Activated naive CD8-positive, alpha-beta T cell (primary cell): ENCODE results near the gene PTPRN2.

Experiments
- H3K27ac Mint-ChIP-seq: one replicate; pipeline ENCODE4 v1.8.0; 2021; ENCODE audit warnings: mixed read lengths
- H3K27me3 Mint-ChIP-seq: one replicate; pipeline ENCODE4 v1.8.0; 2021; ENCODE audit warnings: mixed read lengths
- H3K36me3 Mint-ChIP-seq: one replicate; pipeline ENCODE4 v1.8.0; 2021; ENCODE audit warnings: mixed read lengths
- H3K4me1 Mint-ChIP-seq: one replicate; pipeline ENCODE4 v1.8.0; 2021; ENCODE audit warnings: low read depth, mixed read lengths
- H3K4me3 Mint-ChIP-seq: one replicate; pipeline ENCODE4 v1.8.0; 2021; ENCODE audit warnings: mild to moderate bottlenecking, mixed read lengths
- H3K9me3 Mint-ChIP-seq: one replicate; pipeline ENCODE4 v1.8.0; 2021; ENCODE audit warnings: low read depth, mixed read lengths

The PTPRN2 gene

GRCh38 chr7:157612009-157612663 lies 975.5 kb downstream of the PTPRN2 start:
- peak overlapping the region; percentile 50 for H3K27ac Mint-ChIP-seq
- no peaks in the 10 kb centered on the region for H3K9me3 Mint-ChIP-seq
- H3K36me3 Mint-ChIP-seq: no peaks in the 10 kb centered on the region
- peak overlapping the region; percentile 85 for H3K4me3 Mint-ChIP-seq
- H3K27me3 Mint-ChIP-seq: no peaks in the 10 kb centered on the region
- peaks cover 8% of the 10 kb centered on the region for H3K4me1 Mint-ChIP-seq

GRCh38 chr7:157611341-157611740 lies 976.3 kb downstream of the PTPRN2 start:
- Mint-ChIP-seq H3K4me3 (peak overlapping the region; percentile 57), H3K27ac (no peak overlapping the region), H3K27me3 (no peaks in the 10 kb centered on the region), H3K36me3 (no peaks in the 10 kb centered on the region), H3K4me1 (peaks cover 8% of the 10 kb centered on the region), H3K9me3 (no peaks in the 10 kb centered on the region)

- no peaks in the 10 kb centered on the region for H3K36me3 Mint-ChIP-seq
- H3K4me3 Mint-ChIP-seq: no peak overlapping the region
- H3K4me1 Mint-ChIP-seq: peaks cover 8% of the 10 kb centered on the region
- H3K27ac Mint-ChIP-seq: no peak overlapping the region
- no peaks in the 10 kb centered on the region for H3K27me3 Mint-ChIP-seq
- no peaks in the 10 kb centered on the region for H3K9me3 Mint-ChIP-seq
These were observed 976.8 kb downstream of the PTPRN2 start for GRCh38 chr7:157610671-157611295.

- Mint-ChIP-seq H3K4me1 (peaks cover 8% of the 10 kb centered on the region), H3K27me3 (no peaks in the 10 kb centered on the region), H3K36me3 (no peaks in the 10 kb centered on the region), H3K9me3 (no peaks in the 10 kb centered on the region), H3K27ac (no peak overlapping the region), H3K4me3 (no peak overlapping the region)
These were observed 977.5 kb downstream of the PTPRN2 start for GRCh38 chr7:157609932-157610640.

GRCh38 chr7:157609516-157609915 lies 978.1 kb downstream of the PTPRN2 start:
- H3K27me3 Mint-ChIP-seq: no peaks in the 10 kb centered on the region
- no peak overlapping the region for H3K4me3 Mint-ChIP-seq
- no peaks in the 10 kb centered on the region for H3K9me3 Mint-ChIP-seq
- H3K4me1 Mint-ChIP-seq: peaks cover 8% of the 10 kb centered on the region
- no peak overlapping the region for H3K27ac Mint-ChIP-seq
- no peaks in the 10 kb centered on the region for H3K36me3 Mint-ChIP-seq

- H3K4me1 Mint-ChIP-seq: peaks cover 2% of the 10 kb centered on the region
- no peaks in the 10 kb centered on the region for H3K9me3 Mint-ChIP-seq
- H3K27me3 Mint-ChIP-seq: peaks cover 1% of the 10 kb centered on the region
- H3K4me3 Mint-ChIP-seq: no peak overlapping the region
- H3K36me3 Mint-ChIP-seq: no peaks in the 10 kb centered on the region
- no peak overlapping the region for H3K27ac Mint-ChIP-seq
These were observed 980.4 kb downstream of the PTPRN2 start for GRCh38 chr7:157607218-157607617.

- Mint-ChIP-seq H3K4me1 (no peaks in the 10 kb centered on the region), H3K27me3 (peaks cover 1% of the 10 kb centered on the region), H3K9me3 (no peaks in the 10 kb centered on the region), H3K4me3 (no peak overlapping the region), H3K27ac (no peak overlapping the region), H3K36me3 (no peaks in the 10 kb centered on the region)
These were observed 981.5 kb downstream of the PTPRN2 start for GRCh38 chr7:157606140-157606539.

- H3K27me3 Mint-ChIP-seq: peaks cover 1% of the 10 kb centered on the region
- no peak overlapping the region for H3K27ac Mint-ChIP-seq
- no peaks in the 10 kb centered on the region for H3K9me3 Mint-ChIP-seq
- no peak overlapping the region for H3K4me3 Mint-ChIP-seq
- no peaks in the 10 kb centered on the region for H3K4me1 Mint-ChIP-seq
- H3K36me3 Mint-ChIP-seq: no peaks in the 10 kb centered on the region
These were observed 982.0 kb downstream of the PTPRN2 start for GRCh38 chr7:157605638-157606037.

- Mint-ChIP-seq H3K27ac (no peak overlapping the region), H3K4me3 (no peak overlapping the region), H3K9me3 (no peaks in the 10 kb centered on the region), H3K4me1 (no peaks in the 10 kb centered on the region), H3K27me3 (peaks cover 1% of the 10 kb centered on the region), H3K36me3 (no peaks in the 10 kb centered on the region)
These were observed 982.8 kb downstream of the PTPRN2 start for GRCh38 chr7:157604661-157605381.

GRCh38 chr7:157603716-157604115 lies 983.9 kb downstream of the PTPRN2 start:
- Mint-ChIP-seq H3K27ac (no peak overlapping the region), H3K36me3 (no peaks in the 10 kb centered on the region), H3K27me3 (peaks cover 1% of the 10 kb centered on the region), H3K4me3 (no peak overlapping the region), H3K4me1 (no peaks in the 10 kb centered on the region), H3K9me3 (no peaks in the 10 kb centered on the region)

GRCh38 chr7:157603005-157603404 lies 984.6 kb downstream of the PTPRN2 start:
- Mint-ChIP-seq H3K4me3 (no peak overlapping the region), H3K9me3 (no peaks in the 10 kb centered on the region), H3K27ac (no peak overlapping the region), H3K36me3 (no peaks in the 10 kb centered on the region), H3K27me3 (peaks cover 1% of the 10 kb centered on the region), H3K4me1 (no peaks in the 10 kb centered on the region)

GRCh38 chr7:157602581-157602980 lies 985.0 kb downstream of the PTPRN2 start:
- Mint-ChIP-seq H3K27ac (no peak overlapping the region), H3K4me3 (no peak overlapping the region), H3K27me3 (peaks cover 1% of the 10 kb centered on the region), H3K36me3 (no peaks in the 10 kb centered on the region), H3K9me3 (no peaks in the 10 kb centered on the region), H3K4me1 (peaks cover 2% of the 10 kb centered on the region)

GRCh38 chr7:157602156-157602555 lies 985.5 kb downstream of the PTPRN2 start:
- Mint-ChIP-seq H3K27me3 (peaks cover 1% of the 10 kb centered on the region), H3K36me3 (no peaks in the 10 kb centered on the region), H3K9me3 (no peaks in the 10 kb centered on the region)

GRCh38 chr7:157601530-157601929 lies 986.1 kb downstream of the PTPRN2 start:
- Mint-ChIP-seq H3K9me3 (no peaks in the 10 kb centered on the region), H3K4me3 (no peak overlapping the region), H3K27me3 (peaks cover 1% of the 10 kb centered on the region), H3K36me3 (no peaks in the 10 kb centered on the region), H3K4me1 (peaks cover 5% of the 10 kb centered on the region), H3K27ac (no peak overlapping the region)

More at GRCh38 chr7:157602156-157602555, 985.5 kb downstream of the PTPRN2 start:
- no peak overlapping the region for H3K27ac Mint-ChIP-seq
- H3K4me1 Mint-ChIP-seq: peaks cover 5% of the 10 kb centered on the region
- H3K4me3 Mint-ChIP-seq: no peak overlapping the region

- Mint-ChIP-seq H3K27me3 (peaks cover 1% of the 10 kb centered on the region), H3K4me3 (no peak overlapping the region), H3K36me3 (no peaks in the 10 kb centered on the region), H3K9me3 (no peaks in the 10 kb centered on the region), H3K4me1 (peaks cover 5% of the 10 kb centered on the region), H3K27ac (no peak overlapping the region)
These were observed 988.1 kb downstream of the PTPRN2 start for GRCh38 chr7:157599491-157599890.
